HEK293T (cell line): ENCODE measurements around the gene POLR1B.
"Not testable (repeated sequence)": the region's sequence is repeated elsewhere in the genome, so short reads cannot be mapped to it uniquely, and the experiment has no call there.

Source experiments
- CTCF ChIA-PET: fragments of 350-600 bp; formaldehyde crosslinking; extraction: SDS; loops from one replicate; lab custom pipeline; 2021; ENCODE audit warnings: antibody characterized with exemption, inconsistent platforms; lab: Yijun Ruan, JAX
- POLR2A ChIA-PET: fragments of 350-600 bp; formaldehyde crosslinking; extraction: SDS; loops from one replicate; lab custom pipeline; 2020; ENCODE audit warnings: antibody characterized with exemption, inconsistent platforms; lab: Yijun Ruan, JAX
- DNase-seq: peaks from one replicate; pipeline ENCODE4 v3.0.0; 2012; ENCODE audit warnings: mixed read lengths; ENCODE audit errors: extremely low spot score
- ARNT ChIP-seq: fragments of 450-650 bp; IDR thresholded peaks from 2 replicates; pipeline ENCODE4 v1.6.1; 2017; ENCODE audit warnings: mild to moderate bottlenecking
- BHLHE40 ChIP-seq: fragments of 450-650 bp; IDR thresholded peaks from 2 replicates; pipeline ENCODE4 v1.6.1; 2016; ENCODE audit warnings: mild to moderate bottlenecking, moderate library complexity, borderline replicate concordance
- CTBP1 ChIP-seq: fragments of 450-650 bp; IDR thresholded peaks from 2 replicates; pipeline ENCODE4 v1.6.1; 2016; ENCODE audit warnings: borderline replicate concordance
- ELF4 ChIP-seq: fragments of 450-650 bp; IDR thresholded peaks from 2 replicates; pipeline ENCODE4 v1.6.1; 2017; ENCODE audit warnings: antibody characterized with exemption
- FOXA1 ChIP-seq: fragments of 450-650 bp; IDR thresholded peaks from 2 replicates; pipeline ENCODE4 v1.6.1; 2016; ENCODE audit warnings: mild to moderate bottlenecking
- FOXK2 ChIP-seq: fragments of 450-650 bp; IDR thresholded peaks from 2 replicates; pipeline ENCODE4 v1.6.1; 2016; ENCODE audit warnings: mild to moderate bottlenecking
- FOXM1 ChIP-seq: fragments of 450-650 bp; IDR thresholded peaks from 2 replicates; pipeline ENCODE4 v1.6.1; 2017; ENCODE audit warnings: mild to moderate bottlenecking, borderline replicate concordance
- HDGF ChIP-seq: fragments of 450-650 bp; IDR thresholded peaks from 2 replicates; pipeline ENCODE4 v1.6.1; 2017; ENCODE audit warnings: antibody characterized with exemption, borderline replicate concordance
- L3MBTL2 ChIP-seq: fragments of 450-650 bp; conservative IDR thresholded peaks from 2 replicates; pipeline ENCODE4 v1.6.1; 2016; ENCODE audit warnings: mild to moderate bottlenecking
- LEF1 ChIP-seq: fragments of 450-650 bp; IDR thresholded peaks from 2 replicates; pipeline ENCODE4 v1.6.1; 2017; ENCODE audit warnings: mild to moderate bottlenecking, borderline replicate concordance
- NFRKB ChIP-seq: fragments of 450-650 bp; IDR thresholded peaks from 2 replicates; pipeline ENCODE4 v1.6.1; 2016; ENCODE audit warnings: mild to moderate bottlenecking, moderate library complexity
- SP1 ChIP-seq: fragments of 450-650 bp; IDR thresholded peaks from 2 replicates; pipeline ENCODE4 v1.6.1; 2017
- SUZ12 ChIP-seq: fragments of 450-650 bp; IDR thresholded peaks from 2 replicates; pipeline ENCODE4 v1.6.1; 2016; ENCODE audit warnings: mild to moderate bottlenecking
- TARDBP ChIP-seq: fragments of 450-650 bp; IDR thresholded peaks from 2 replicates; pipeline ENCODE4 v1.6.1; 2016
- ZNF384 ChIP-seq: fragments of 450-650 bp; IDR thresholded peaks from 2 replicates; pipeline ENCODE4 v1.6.1; 2016
- TF ChIP-seq, protein P1 (sequence below): fragments of 450-650 bp; IDR thresholded peaks from 2 replicates; pipeline ENCODE4 v1.6.1; 2016

The POLR1B gene

GRCh38 chr2:112614201-112614840, 72.1 kb downstream of the POLR1B start:
- no peak for DNase-seq
- ChIA-PET CTCF (interaction anchor here (0.6 to 1.5 kb wide), 3 partner anchors 9 to 1319 kb away, joined by 3 to 9 read pairs (median 3); no protein-coding TSS in a partner anchor), POLR2A (no interaction called here)
- TF ChIP-seq TARDBP (no peak), L3MBTL2 (no peak), ZNF384 (no peak), LEF1 (no peak)

GRCh38 chr2:112615051-112615450, 72.8 kb downstream of the POLR1B start:
- ChIA-PET CTCF (interaction anchor here (0.6 to 1.5 kb wide), 2 partner anchors 8 to 44 kb away, joined by 3 read pairs; no protein-coding TSS in a partner anchor), POLR2A (no interaction called here)
- no peak for DNase-seq
- TF ChIP-seq HDGF (no peak), ZNF384 (no peak), CTBP1 (no peak), NFRKB (no peak), FOXM1 (no peak), BHLHE40 (no peak), FOXA1 (no peak), SUZ12 (no peak), SP1 (no peak), ARNT (no peak), ELF4 (no peak), FOXK2 (no peak)

DNA sequence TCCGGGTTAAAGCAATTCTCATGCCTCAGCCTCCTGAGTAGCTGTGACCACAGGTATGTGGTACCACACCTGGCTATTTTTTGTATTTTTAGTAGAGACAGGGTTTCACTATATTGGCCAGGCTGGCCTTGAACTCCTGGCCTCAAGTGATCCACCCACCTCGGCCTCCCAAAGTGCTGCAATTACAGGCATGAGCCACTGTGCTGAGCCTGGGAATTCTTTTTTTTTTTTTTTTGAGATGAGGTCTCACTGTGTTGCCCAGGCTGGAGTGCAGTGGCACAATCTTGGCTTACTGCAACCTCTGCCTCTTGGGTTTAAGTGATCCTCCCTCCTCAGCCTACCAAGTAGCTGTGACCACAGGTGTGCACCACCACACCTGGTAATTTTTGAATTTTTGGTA, 73.5 kb downstream of the POLR1B start:
- POLR2A ChIA-PET, CTCF ChIA-PET, DNase-seq: not testable (repeated sequence)

DNA sequence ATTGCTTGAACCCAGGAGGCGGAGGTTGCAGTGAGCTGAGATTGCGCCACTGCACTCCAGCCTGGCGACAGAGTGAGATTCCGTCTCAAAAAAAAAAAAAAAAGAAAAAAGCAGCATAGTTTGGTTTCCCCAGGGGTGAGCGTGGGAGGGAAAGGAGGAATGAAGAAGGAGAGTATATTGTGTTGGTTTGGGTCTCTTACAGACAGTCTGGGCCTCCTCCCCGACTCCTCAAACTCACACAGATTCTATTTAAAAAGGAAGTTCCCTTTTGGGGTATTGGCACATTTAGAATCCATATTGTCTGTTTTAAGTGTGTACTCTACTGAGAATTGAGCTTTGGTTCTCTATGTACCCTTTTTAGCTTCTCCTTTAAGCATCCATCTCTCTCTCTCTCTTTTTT, 76.1 kb downstream of the POLR1B start:
- POLR2A ChIA-PET = no interaction called here
- TF ChIP-seq CTBP1 (no peak), HDGF (no peak), BHLHE40 (no peak), FOXA1 (no peak), FOXM1 (no peak), LEF1 (no peak), NFRKB (no peak), SP1 (no peak), L3MBTL2 (no peak), SUZ12 (no peak)
- TF ChIP-seq, protein P1, sequence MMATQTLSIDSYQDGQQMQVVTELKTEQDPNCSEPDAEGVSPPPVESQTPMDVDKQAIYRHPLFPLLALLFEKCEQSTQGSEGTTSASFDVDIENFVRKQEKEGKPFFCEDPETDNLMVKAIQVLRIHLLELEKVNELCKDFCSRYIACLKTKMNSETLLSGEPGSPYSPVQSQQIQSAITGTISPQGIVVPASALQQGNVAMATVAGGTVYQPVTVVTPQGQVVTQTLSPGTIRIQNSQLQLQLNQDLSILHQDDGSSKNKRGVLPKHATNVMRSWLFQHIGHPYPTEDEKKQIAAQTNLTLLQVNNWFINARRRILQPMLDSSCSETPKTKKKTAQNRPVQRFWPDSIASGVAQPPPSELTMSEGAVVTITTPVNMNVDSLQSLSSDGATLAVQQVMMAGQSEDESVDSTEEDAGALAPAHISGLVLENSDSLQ = no peak
- DNase-seq = no peak
- CTCF ChIA-PET = interaction anchor here (0.7 kb wide), 1 partner anchor 19 kb away, joined by 9 read pairs; no protein-coding TSS in a partner anchor

- ChIA-PET POLR2A (no interaction called here), CTCF (interaction anchor here (1.9 to 10.6 kb wide), 2 partner anchors 104 to 105 kb away, joined by 5 to 92 read pairs; no protein-coding TSS in a partner anchor)
- no peak for DNase-seq
- no peak for TF ChIP-seq FOXK2
- TF ChIP-seq LEF1 = no peak
- TF ChIP-seq NFRKB = no peak
- TF ChIP-seq, protein P1 = no peak
- no peak for TF ChIP-seq BHLHE40
- no peak for TF ChIP-seq FOXA1
- no peak for TF ChIP-seq ZNF384
- no peak for TF ChIP-seq FOXM1
- TF ChIP-seq TARDBP = no peak
Measured at GRCh38 chr2:112621790-112622527, 79.7 kb downstream of the POLR1B start.

- ChIA-PET POLR2A (no interaction called here), CTCF (interaction anchor here (10.6 kb wide), 1 partner anchor 104 kb away, joined by 92 read pairs; no protein-coding TSS in a partner anchor)
- TF ChIP-seq FOXA1 (no peak), NFRKB (no peak), HDGF (no peak), TARDBP (no peak), ELF4 (no peak), ARNT (no peak), L3MBTL2 (no peak), ZNF384 (no peak), SP1 (no peak)
- TF ChIP-seq, protein P1 = no peak
- DNase-seq = no peak
Measured at GRCh38 chr2:112622528-112622849, 80.2 kb downstream of the POLR1B start.
